T-helper 2 cell treated with Interferon-gamma antibody and Interleukin-4, amounts not matched to agents 100 ng/mL and 5 ng/mL, for 36 hours (primary cell): ENCODE measurements around the gene VPS13D. TPM values are rescaled to one million over a fixed set of nuclear protein-coding genes. Genes with fewer than 3 reads are reported as not detected.

Source experiments
- intact Hi-C: fragments of 100-400 bp; cut with micrococcal nuclease; formaldehyde crosslinking; loops from one replicate; pipeline ENCODE4 v1.15.1; 2023
- total RNA-seq: library from RNA; stranded (reverse); gene quantifications from 2 replicates; pipeline ENCODE4 v1.2.3, GENCODE V29; 2022

Gene VPS13D
- total RNA-seq, 1 donor from 2014 or later: 30.9 TPM

GRCh38 chr1:12400027-12400693, 170.3 kb downstream of the VPS13D start:
- intact Hi-C loops: no loop called here

GRCh38 chr1:12402159-12402673, 172.4 kb downstream of the VPS13D start:
- intact Hi-C loops: no loop called here

GRCh38 chr1:12402842-12403241, 173.0 kb downstream of the VPS13D start:
- intact Hi-C loops: no loop called here

- intact Hi-C loops: no loop called here
Measured at GRCh38 chr1:12404918-12405317, 175.1 kb downstream of the VPS13D start.

- intact Hi-C loops: no loop called here
Measured at GRCh38 chr1:12405325-12406210, 175.7 kb downstream of the VPS13D start.

GRCh38 chr1:12406211-12407021, 176.6 kb downstream of the VPS13D start:
- intact Hi-C loops: loop anchor here (1.0 kb wide), 1 partner anchor 212 kb away; the partner anchor contains the start of gene DHRS3

GRCh38 chr1:12407050-12407961, 177.5 kb downstream of the VPS13D start:
- intact Hi-C loops: loop anchor here (1.0 kb wide), 1 partner anchor 211 kb away; the partner anchor contains the start of gene DHRS3

- intact Hi-C loops: loop anchor here (1.0 kb wide), 1 partner anchor 210 kb away; the partner anchor contains the start of gene DHRS3
Measured at GRCh38 chr1:12407962-12408454, 178.2 kb downstream of the VPS13D start.

GRCh38 chr1:12408662-12409061, 178.8 kb downstream of the VPS13D start:
- intact Hi-C loops: no loop called here

GRCh38 chr1:12409681-12410080, 179.9 kb downstream of the VPS13D start:
- intact Hi-C loops: no loop called here

- intact Hi-C loops: no loop called here
Measured at GRCh38 chr1:12410351-12410750, 180.5 kb downstream of the VPS13D start.

- intact Hi-C loops: no loop called here
Measured at GRCh38 chr1:12411098-12411497, 181.3 kb downstream of the VPS13D start.

- intact Hi-C loops: no loop called here
Measured at GRCh38 chr1:12411747-12412146, 181.9 kb downstream of the VPS13D start.

- intact Hi-C loops: no loop called here
Measured at GRCh38 chr1:12412439-12412838, 182.6 kb downstream of the VPS13D start.

- intact Hi-C loops: no loop called here
Measured at GRCh38 chr1:12413664-12414410, 184.0 kb downstream of the VPS13D start.

GRCh38 chr1:12414444-12415018, 184.7 kb downstream of the VPS13D start:
- intact Hi-C loops: no loop called here

GRCh38 chr1:12415038-12415466, 185.2 kb downstream of the VPS13D start:
- intact Hi-C loops: no loop called here

- intact Hi-C loops: no loop called here
Measured at GRCh38 chr1:12416101-12416500, 186.3 kb downstream of the VPS13D start.

- intact Hi-C loops: no loop called here
Measured at GRCh38 chr1:12416744-12417143, 186.9 kb downstream of the VPS13D start.
